Vagina (tissue), 2 donors: Measurements from ENCODE around the gene LAMA2. TPM values are rescaled to one million over a fixed set of nuclear protein-coding genes. Genes with fewer than 3 reads are reported as not detected.
"Not testable (repeated sequence)": the region's sequence is repeated elsewhere in the genome, so short reads cannot be mapped to it uniquely, and the experiment has no call there.

ENCODE experiments used
- DNase-seq, 2 donors: peaks; one replicate each; pipeline ENCODE4 v3.0.0-alpha.2; 2017; ENCODE audit errors: extremely low spot score in 2 of 2
- H3K27ac ChIP-seq: fragments of 200-600 bp; sonication (generic); one replicate; pipeline ENCODE4 v1.5.1; 2019
- H3K27me3 ChIP-seq: fragments of 200-600 bp; sonication (generic); one replicate; pipeline ENCODE4 v1.5.1; 2019
- H3K36me3 ChIP-seq, 2 donors: fragments of 200-600 bp; sonication (generic); one replicate each; pipeline ENCODE4 v1.5.1; 2017 to 2019
- H3K4me1 ChIP-seq: fragments of 200-600 bp; sonication (generic); one replicate; pipeline ENCODE4 v1.5.1; 2019
- H3K4me3 ChIP-seq, 2 donors: fragments of 200-600 bp; sonication (generic); 1 replicate in 1 of 2; 2 replicates in 1 of 2; pipeline ENCODE4 v1.5.1; 2016 to 2019
- H3K9me3 ChIP-seq: fragments of 200-600 bp; sonication (generic); one replicate; pipeline ENCODE4 v1.5.1; 2019
- CTCF ChIP-seq, 3 experiments: fragments of 450-650 bp in 2 of 3; fragments of 200-600 bp in 1 of 3; sonication (generic) in 1 of 3; IDR thresholded peaks; one replicate each; pipeline ENCODE4 v1.5.1; 2017 to 2019; ENCODE audit warnings: antibody characterized with exemption in 3 of 3, mild to moderate bottlenecking in 2 of 3, moderate library complexity in 2 of 3
- POLR2A ChIP-seq, 2 donors: fragments of 450-650 bp; IDR thresholded peaks; one replicate each; pipeline ENCODE4 v1.6.1; 2017; ENCODE audit warnings: antibody characterized with exemption in 2 of 2, mild to moderate bottlenecking in 2 of 2, moderate library complexity in 2 of 2
- POLR2AphosphoS5 ChIP-seq, 2 donors: sonication (generic); formaldehyde crosslinking; IDR thresholded peaks; one replicate each; pipeline ENCODE4 v1.9.0; 2017; ENCODE audit warnings: antibody characterized with exemption in 2 of 2, mild to moderate bottlenecking in 2 of 2, low read depth in 1 of 2; ENCODE audit not compliant: insufficient read depth in 1 of 2
- intact Hi-C: fragments of 100-400 bp; cut with DNase I; formaldehyde crosslinking; loops from one replicate; pipeline ENCODE4 v1.15.1; 2023
- total RNA-seq: library from RNA; depleted of rRNA; stranded (reverse); fragments of >200 nt; gene quantifications from one replicate; pipeline ENCODE4 v1.2.3, GENCODE V29; 2016

The LAMA2 gene
- total RNA-seq, 1 donor from 2014 or later: 91.1 TPM

DNA sequence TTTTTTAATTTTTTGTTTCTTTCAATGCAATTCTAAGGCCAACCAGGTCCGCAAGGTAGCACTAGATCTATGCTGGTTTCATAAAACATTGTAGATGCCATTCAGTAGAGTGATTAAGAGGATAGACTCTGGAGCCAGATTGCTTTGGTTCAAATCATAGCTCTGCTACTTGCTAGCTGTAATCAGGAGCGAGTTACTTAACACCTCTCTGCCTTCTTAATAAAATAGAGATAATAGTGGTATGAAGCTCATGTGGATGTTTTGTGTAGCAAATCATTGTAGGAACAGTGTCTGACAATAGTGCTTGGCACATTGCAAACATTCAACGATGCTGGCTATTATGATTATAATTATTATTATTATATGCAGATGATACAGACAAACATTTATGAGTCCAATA lies 164.9 kb downstream of the LAMA2 start:
- no peak for DNase-seq
- Histone ChIP-seq H3K36me3 (no peaks in the 10 kb centered on the region), H3K4me3 (no peak overlapping the region), H3K4me1 (no peaks in the 10 kb centered on the region), H3K27me3 (no peaks in the 10 kb centered on the region), H3K27ac (no peak overlapping the region), H3K9me3 (no peaks in the 10 kb centered on the region)
- intact Hi-C loops: no loop called here
- TF ChIP-seq CTCF (IDR thresholded peaks at IDR 0.05) (no peak), POLR2A (IDR thresholded peaks at IDR 0.05) (no peak), POLR2AphosphoS5 (IDR thresholded peaks at IDR 0.05; ENCODE audit: insufficient read depth in 1 of 2, low read depth in 1 of 2) (no peak)

DNA sequence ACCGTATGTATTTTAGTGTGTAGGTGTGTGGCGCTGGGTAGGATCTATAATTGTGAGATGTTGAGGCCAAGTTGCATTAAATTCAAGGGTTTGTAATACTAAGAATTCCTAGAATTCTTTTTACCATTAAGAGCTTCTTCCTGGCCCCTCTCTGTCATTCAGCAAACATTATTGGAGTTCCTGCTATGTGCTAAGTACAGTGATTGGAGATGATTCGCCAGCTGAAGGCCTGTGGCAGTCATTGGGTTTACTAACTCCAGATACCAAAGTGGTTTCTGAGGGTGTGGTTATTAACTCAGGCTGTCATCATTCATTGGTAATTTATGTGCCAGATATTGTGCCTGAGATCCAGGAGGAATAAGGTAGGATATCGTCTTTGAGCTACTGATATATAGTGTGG lies 167.1 kb downstream of the LAMA2 start:
- Histone ChIP-seq H3K9me3 (no peaks in the 10 kb centered on the region), H3K27me3 (no peaks in the 10 kb centered on the region), H3K27ac (no peak overlapping the region), H3K36me3 (no peaks in the 10 kb centered on the region), H3K4me1 (no peaks in the 10 kb centered on the region), H3K4me3 (no peak overlapping the region)
- TF ChIP-seq POLR2A (IDR thresholded peaks at IDR 0.05) (no peak), POLR2AphosphoS5 (IDR thresholded peaks at IDR 0.05; ENCODE audit: insufficient read depth in 1 of 2, low read depth in 1 of 2) (no peak), CTCF (IDR thresholded peaks at IDR 0.05) (no peak)
- intact Hi-C loops: no loop called here
- no peak for DNase-seq

- H3K9me3 ChIP-seq, intact Hi-C loops, H3K27ac ChIP-seq, H3K27me3 ChIP-seq, H3K36me3 ChIP-seq, H3K4me1 ChIP-seq, DNase-seq, H3K4me3 ChIP-seq: not testable (repeated sequence)
Measured at GRCh38 chr6:129053143-129053542, 170.2 kb downstream of the LAMA2 start.

DNA sequence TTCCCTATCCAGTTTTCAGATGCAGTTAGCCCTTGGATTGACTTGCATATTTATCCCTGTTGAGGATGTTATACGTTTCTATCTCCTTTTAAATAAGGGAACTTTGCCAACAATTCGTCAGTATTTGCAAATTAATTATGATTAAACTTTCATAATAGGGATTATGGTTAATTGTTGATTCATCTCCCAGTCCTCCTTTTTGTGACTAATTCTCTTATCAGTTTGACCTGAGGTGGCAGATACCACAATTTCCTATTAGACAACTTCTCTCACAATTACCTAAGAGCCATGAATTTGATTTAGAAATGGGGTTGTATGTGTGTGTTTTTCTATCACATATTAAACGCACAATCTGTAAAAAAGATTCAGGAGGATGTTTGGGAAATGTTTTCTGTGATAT lies 172.9 kb downstream of the LAMA2 start:
- no peak for DNase-seq
- H3K9me3 ChIP-seq: no peaks in the 10 kb centered on the region
- H3K27ac ChIP-seq: no peak overlapping the region
- intact Hi-C loops: no loop called here
- no peaks in the 10 kb centered on the region for H3K4me1 ChIP-seq
- TF ChIP-seq CTCF (IDR thresholded peaks at IDR 0.05): no peak
- no peak for TF ChIP-seq POLR2AphosphoS5 (IDR thresholded peaks at IDR 0.05; ENCODE audit: insufficient read depth in 1 of 2, low read depth in 1 of 2)
- no peak for TF ChIP-seq POLR2A (IDR thresholded peaks at IDR 0.05)
- no peaks in the 10 kb centered on the region for H3K27me3 ChIP-seq
- H3K36me3 ChIP-seq: peaks cover 0 to 7% of the 10 kb centered on the region in 2 donors
- H3K4me3 ChIP-seq: no peak overlapping the region

GRCh38 chr6:129059650-129060049 lies 176.7 kb downstream of the LAMA2 start:
- TF ChIP-seq POLR2A (IDR thresholded peaks at IDR 0.05) (no peak), CTCF (IDR thresholded peaks at IDR 0.05) (no peak), POLR2AphosphoS5 (IDR thresholded peaks at IDR 0.05; ENCODE audit: insufficient read depth in 1 of 2, low read depth in 1 of 2) (no peak)
- Histone ChIP-seq H3K36me3 (peaks cover 0 to 9% of the 10 kb centered on the region in 2 donors), H3K27ac (no peak overlapping the region), H3K4me3 (no peak overlapping the region), H3K9me3 (no peaks in the 10 kb centered on the region), H3K27me3 (no peaks in the 10 kb centered on the region), H3K4me1 (no peaks in the 10 kb centered on the region)
- no peak for DNase-seq
- intact Hi-C loops: no loop called here

- Histone ChIP-seq H3K4me1 (no peaks in the 10 kb centered on the region), H3K27me3 (no peaks in the 10 kb centered on the region), H3K36me3 (no peaks in the 10 kb centered on the region), H3K27ac (no peak overlapping the region), H3K9me3 (no peaks in the 10 kb centered on the region), H3K4me3 (no peak overlapping the region)
- no peak for DNase-seq
- intact Hi-C loops: no loop called here
- TF ChIP-seq POLR2A (IDR thresholded peaks at IDR 0.05) (no peak), POLR2AphosphoS5 (IDR thresholded peaks at IDR 0.05; ENCODE audit: insufficient read depth in 1 of 2, low read depth in 1 of 2) (no peak), CTCF (IDR thresholded peaks at IDR 0.05) (no peak)
Measured at GRCh38 chr6:129069006-129069405, 186.1 kb downstream of the LAMA2 start.
